ENCODE results near the gene ZNF497. TPM values are rescaled to one million over a fixed set of nuclear protein-coding genes. Genes with fewer than 3 reads are reported as not detected.

The ZNF497 gene
- total and polyA plus RNA-seq, 9 of the 15 experiments (the other 6 are each of a cell fraction or from before 2014, with no cell fraction given): 0.06 to 0.98 (median 0.44) TPM; not detected in 1

GRCh38 chr19:58386576-58387337 lies 24.2 kb upstream of the ZNF497 start, which contains the start of gene RPS5 (continued):
- TF ChIP-seq MGA (IDR thresholded peaks at IDR 0.05): peak; percentile 96
- no peak for TF ChIP-seq HSF4 (CRISPR knock-in tag; IDR thresholded peaks at IDR 0.05; ENCODE audit: borderline replicate concordance)
- TF ChIP-seq NFRKB (IDR thresholded peaks at IDR 0.05; ENCODE audit: low read depth): peak; percentile 89; the same call in 1 of the 2 replicates
- peak; percentile 85 for TF ChIP-seq FOXP1 (CRISPR knock-in tag; IDR thresholded peaks at IDR 0.05)
- TF ChIP-seq TCF3 (CRISPR knock-in tag; IDR thresholded peaks at IDR 0.05): 0 out of 2 replicates have a peak, but pooled peaks have one; percentile 12
- no peak for TF ChIP-seq ZBTB43 (CRISPR knock-in tag; IDR thresholded peaks at IDR 0.05)
- TF ChIP-seq JUND (IDR thresholded peaks at IDR 0.05; ENCODE audit: borderline replicate concordance, low read depth, low read length): peak; percentile 67
- TF ChIP-seq JUND (tag; IDR thresholded peaks at IDR 0.05; ENCODE audit: borderline replicate concordance, low read depth, low read length): 0 out of 3 replicates have a peak, but pooled peaks have one; percentile 45
- TF ChIP-seq THAP12 (CRISPR knock-in tag; IDR thresholded peaks at IDR 0.05): peak; percentile 47; the same call in 1 of the 2 replicates

Measured in K562 (cell line).